Smooth muscle cell of the brain vasculature (primary cell): ENCODE data around the gene RCN2.
A peak's percentile ranks its signal among the peaks of the same experiment; 100 is the strongest.
"Not testable (repeated sequence)": the region's sequence is repeated elsewhere in the genome, so short reads cannot be mapped to it uniquely, and the experiment has no call there.

ENCODE experiments used
- DNase-seq: peaks from one replicate; pipeline ENCODE4 v3.0.0-alpha.2; 2012; ENCODE audit warnings: low read depth, low spot score

The RCN2 gene

GRCh38 chr15:76931397-76932134, at the start of gene RCN2:
Gene RCN2 (plus strand): TSS chr15:76931749. CDS start chr15:76931842, 93 bp downstream.
- peak; percentile 73 for DNase-seq

- no peak for DNase-seq
Observed at GRCh38 chr15:76885212-76885611, 46.3 kb upstream of the RCN2 start.

GRCh38 chr15:76887280-76888141, 44.0 kb upstream of the RCN2 start:
- DNase-seq = not testable (repeated sequence)

- not testable (repeated sequence) for DNase-seq
Observed at GRCh38 chr15:76892836-76893235, 38.7 kb upstream of the RCN2 start.

GRCh38 chr15:76894174-76894573, 37.4 kb upstream of the RCN2 start:
- DNase-seq = no peak

- DNase-seq = no peak
Observed at GRCh38 chr15:76898102-76898501, 33.4 kb upstream of the RCN2 start.

GRCh38 chr15:76899176-76899930, 32.2 kb upstream of the RCN2 start:
- DNase-seq = not testable (repeated sequence)

GRCh38 chr15:76899931-76900310, 31.6 kb upstream of the RCN2 start:
- not testable (repeated sequence) for DNase-seq

GRCh38 chr15:76901965-76902364, 29.6 kb upstream of the RCN2 start:
- DNase-seq = no peak

- no peak for DNase-seq
Observed at GRCh38 chr15:76903251-76903681, 28.3 kb upstream of the RCN2 start.

GRCh38 chr15:76904461-76905012, 27.0 kb upstream of the RCN2 start:
- DNase-seq = no peak

GRCh38 chr15:76905013-76905839, 26.3 kb upstream of the RCN2 start, which contains the start of gene SCAPER:
Gene SCAPER (minus strand): TSS chr15:76905340. CDS start chr15:76883817, 21,523 bp downstream.
- DNase-seq = peak; percentile 56

- DNase-seq = no peak
Observed at GRCh38 chr15:76905855-76906254, 25.7 kb upstream of the RCN2 start.

GRCh38 chr15:76912430-76912829, 19.1 kb upstream of the RCN2 start:
- no peak for DNase-seq

- DNase-seq = no peak
Observed at GRCh38 chr15:76913737-76914136, 17.8 kb upstream of the RCN2 start.

GRCh38 chr15:76916369-76916768, 15.2 kb upstream of the RCN2 start:
- no peak for DNase-seq

- no peak for DNase-seq
Observed at GRCh38 chr15:76928201-76928600, 3.3 kb upstream of the RCN2 start.

GRCh38 chr15:76929011-76929760, 2.4 kb upstream of the RCN2 start:
- no peak for DNase-seq

- no peak for DNase-seq
Observed at GRCh38 chr15:76930831-76931396, 635 bp upstream of the RCN2 start.
